Activated naive CD4-positive, alpha-beta T cell treated with anti-CD3 and anti-CD28 coated beads for 36 hours (primary cell): Measurements from ENCODE around the gene PSMD10. TPM values are rescaled to one million over a fixed set of nuclear protein-coding genes. Genes with fewer than 3 reads are reported as not detected.

Source experiments
- CTCF ChIA-PET: fragments of 350-600 bp; sonication (Branson Sonifier 250); formaldehyde crosslinking; loops from one replicate; lab custom pipeline; 2021; ENCODE audit warnings: antibody characterized with exemption; lab: Charles Lee
- DNase-seq: peaks from one replicate; pipeline ENCODE4 v3.0.0-alpha.2; 2020
- H3K27ac Mint-ChIP-seq: one replicate; pipeline ENCODE4 v1.8.0; 2021; ENCODE audit warnings: mild to moderate bottlenecking, mixed read lengths
- H3K27me3 Mint-ChIP-seq: one replicate; pipeline ENCODE4 v1.8.0; 2021; ENCODE audit warnings: low read depth, mixed read lengths
- H3K36me3 Mint-ChIP-seq: one replicate; pipeline ENCODE4 v1.8.0; 2021; ENCODE audit warnings: low read depth, mixed read lengths
- H3K4me1 Mint-ChIP-seq: one replicate; pipeline ENCODE4 v1.8.0; 2021; ENCODE audit warnings: low read depth, mixed read lengths
- H3K4me3 Mint-ChIP-seq: one replicate; pipeline ENCODE4 v1.8.0; 2021; ENCODE audit warnings: mild to moderate bottlenecking, moderate library complexity, mixed read lengths
- H3K9me3 Mint-ChIP-seq: one replicate; pipeline ENCODE4 v1.8.0; 2021; ENCODE audit warnings: mixed read lengths
- intact Hi-C: fragments of 100-400 bp; cut with micrococcal nuclease; formaldehyde crosslinking; loops from one replicate; pipeline ENCODE4 v1.15.1; 2023
- total RNA-seq, 2 experiments: library from RNA; stranded (reverse); gene quantifications; one replicate each; pipeline ENCODE4 v1.2.3, GENCODE V29; 2021

PSMD10 gene
- total RNA-seq, 2 experiments from 2014 or later: 54.6 to 58.8 TPM

GRCh38 chrX:108117988-108118387 lies 26.6 kb upstream of the PSMD10 start:
- no peak for DNase-seq
- no peaks in the 10 kb centered on the region for H3K27me3 Mint-ChIP-seq
- no peak overlapping the region for H3K4me3 Mint-ChIP-seq

GRCh38 chrX:108114541-108114940 lies 23.2 kb upstream of the PSMD10 start:
- Mint-ChIP-seq H3K4me1 (no peaks in the 10 kb centered on the region), H3K27ac (no peak overlapping the region), H3K4me3 (no peak overlapping the region), H3K9me3 (no peaks in the 10 kb centered on the region), H3K36me3 (no peaks in the 10 kb centered on the region), H3K27me3 (no peaks in the 10 kb centered on the region)
- CTCF ChIA-PET: no interaction called here
- intact Hi-C loops: no loop called here
- no peak for DNase-seq

More at GRCh38 chrX:108117988-108118387, 26.6 kb upstream of the PSMD10 start:
- H3K4me1 Mint-ChIP-seq: no peaks in the 10 kb centered on the region
- no peaks in the 10 kb centered on the region for H3K9me3 Mint-ChIP-seq
- CTCF ChIA-PET: no interaction called here
- H3K36me3 Mint-ChIP-seq: no peaks in the 10 kb centered on the region
- intact Hi-C loops: no loop called here
- no peak overlapping the region for H3K27ac Mint-ChIP-seq

- Mint-ChIP-seq H3K4me3 (no peak overlapping the region), H3K27me3 (no peaks in the 10 kb centered on the region), H3K36me3 (no peaks in the 10 kb centered on the region), H3K4me1 (peaks cover 10% of the 10 kb centered on the region), H3K27ac (no peak overlapping the region), H3K9me3 (no peaks in the 10 kb centered on the region)
- DNase-seq: no peak
- CTCF ChIA-PET: no interaction called here
- intact Hi-C loops: no loop called here
These were observed 14.1 kb upstream of the PSMD10 start for GRCh38 chrX:108105473-108105872.

DNA sequence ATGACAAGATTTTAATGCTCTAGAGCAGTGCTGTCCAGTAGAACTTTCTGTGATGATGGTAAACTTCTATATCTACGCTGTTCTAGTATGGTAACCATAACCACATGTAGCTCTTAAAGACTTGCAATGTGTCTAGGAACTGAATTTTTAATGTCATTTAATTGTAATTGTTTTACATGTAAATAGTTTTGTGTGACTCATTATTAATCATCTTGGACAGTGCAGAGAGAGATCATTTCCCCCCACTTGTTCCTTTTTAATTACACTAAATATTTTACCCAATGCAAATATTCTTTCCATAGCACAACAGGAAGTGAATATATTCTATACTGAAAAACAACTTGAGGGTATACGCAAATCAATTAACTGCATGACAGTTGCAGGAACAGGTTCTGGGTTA lies 6.0 kb upstream of the PSMD10 start:
- intact Hi-C loops: no loop called here
- Mint-ChIP-seq H3K4me3 (no peak overlapping the region), H3K27me3 (no peaks in the 10 kb centered on the region), H3K27ac (no peak overlapping the region), H3K4me1 (peaks cover 13% of the 10 kb centered on the region), H3K9me3 (no peaks in the 10 kb centered on the region), H3K36me3 (no peaks in the 10 kb centered on the region)
- CTCF ChIA-PET: no interaction called here
- no peak for DNase-seq

- Mint-ChIP-seq H3K4me1 (peaks cover 19% of the 10 kb centered on the region), H3K4me3 (no peak overlapping the region), H3K9me3 (no peaks in the 10 kb centered on the region), H3K27me3 (no peaks in the 10 kb centered on the region), H3K36me3 (peaks cover 2% of the 10 kb centered on the region), H3K27ac (no peak overlapping the region)
- DNase-seq: peak; percentile 38
- intact Hi-C loops: loop anchor here (1.0 to 5.0 kb wide), 11 partner anchors 20 to 1750 kb away; partner anchors contain the start of genes ACSL4, MID2, PRPS1 and RADX
- CTCF ChIA-PET: interaction anchor here (0.6 to 1.1 kb wide), 2 partner anchors 10 to 1968 kb away, joined by 3 read pairs; no protein-coding TSS in a partner anchor
These were observed 543 bp upstream of the PSMD10 start for GRCh38 chrX:108091878-108092291.

- DNase-seq: no peak
- H3K9me3 Mint-ChIP-seq: no peaks in the 10 kb centered on the region
- H3K4me1 Mint-ChIP-seq: peaks cover 19% of the 10 kb centered on the region
- H3K36me3 Mint-ChIP-seq: peaks cover 2% of the 10 kb centered on the region
- CTCF ChIA-PET: interaction anchor here (1.1 kb wide), 1 partner anchor 8 kb away, joined by 3 read pairs; no protein-coding TSS in a partner anchor
- H3K27me3 Mint-ChIP-seq: no peaks in the 10 kb centered on the region
- no peak overlapping the region for H3K27ac Mint-ChIP-seq
- intact Hi-C loops: loop anchor here (1.0 to 5.0 kb wide), 11 partner anchors 18 to 1752 kb away; partner anchors contain the start of genes ACSL4, MID2, PRPS1 and RADX
- no peak overlapping the region for H3K4me3 Mint-ChIP-seq
These were observed 665 bp downstream of the PSMD10 start for GRCh38 chrX:108090491-108091263.

DNA sequence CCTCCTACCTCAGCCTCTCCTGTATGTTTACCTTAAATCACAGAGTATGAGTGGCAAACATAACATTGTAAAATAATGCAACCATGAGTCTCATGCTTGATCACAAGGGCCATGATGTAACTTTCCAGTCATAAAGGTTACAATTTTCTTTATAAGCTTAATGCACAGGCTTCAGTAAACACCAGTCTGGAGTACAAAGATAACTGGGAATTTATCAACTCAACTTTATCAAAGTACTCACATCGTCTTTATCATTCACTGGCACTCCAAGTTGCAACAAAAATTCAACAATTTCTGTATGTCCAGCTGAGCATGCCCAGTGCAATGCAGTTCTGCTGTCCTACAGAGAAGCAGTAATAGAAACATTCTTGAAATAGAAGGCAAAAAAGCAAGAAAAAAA lies 2.8 kb downstream of the PSMD10 start:
- Mint-ChIP-seq H3K4me3 (no peak overlapping the region), H3K36me3 (peaks cover 6% of the 10 kb centered on the region), H3K27me3 (no peaks in the 10 kb centered on the region), H3K9me3 (no peaks in the 10 kb centered on the region), H3K4me1 (peaks cover 15% of the 10 kb centered on the region), H3K27ac (no peak overlapping the region)
- CTCF ChIA-PET: no interaction called here
- intact Hi-C loops: no loop called here
- no peak for DNase-seq

DNA sequence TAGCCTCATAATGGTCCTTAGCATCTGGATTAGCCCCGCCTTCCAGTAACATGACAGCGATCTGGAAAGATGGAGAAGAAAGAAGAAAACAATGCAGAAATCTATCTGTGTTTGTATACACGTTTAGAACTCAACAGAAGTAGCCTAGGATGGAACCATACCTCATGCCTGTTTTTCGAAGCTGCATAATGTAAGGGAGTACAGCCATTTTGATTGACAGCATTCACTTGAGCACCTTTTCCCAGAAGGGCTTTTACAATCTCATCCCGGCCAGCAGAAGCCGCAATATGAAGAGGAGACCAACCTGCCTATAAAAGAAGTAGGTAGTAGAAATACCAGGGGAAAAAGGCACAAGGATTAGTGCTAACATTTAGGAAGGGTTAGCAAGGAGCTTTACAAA lies 3.5 kb downstream of the PSMD10 start:
- Mint-ChIP-seq H3K36me3 (peaks cover 6% of the 10 kb centered on the region), H3K27ac (peak overlapping the region; percentile 56), H3K27me3 (no peaks in the 10 kb centered on the region), H3K4me3 (no peak overlapping the region), H3K9me3 (no peaks in the 10 kb centered on the region), H3K4me1 (peaks cover 9% of the 10 kb centered on the region)
- no peak for DNase-seq
- intact Hi-C loops: no loop called here
- CTCF ChIA-PET: no interaction called here

- CTCF ChIA-PET: no interaction called here
- H3K4me1 Mint-ChIP-seq: no peaks in the 10 kb centered on the region
- H3K27ac Mint-ChIP-seq: no peak overlapping the region
- intact Hi-C loops: no loop called here
- H3K9me3 Mint-ChIP-seq: no peaks in the 10 kb centered on the region
- no peak overlapping the region for H3K4me3 Mint-ChIP-seq
- peaks cover 6% of the 10 kb centered on the region for H3K36me3 Mint-ChIP-seq
- no peaks in the 10 kb centered on the region for H3K27me3 Mint-ChIP-seq
- no peak for DNase-seq
These were observed 10.2 kb downstream of the PSMD10 start for GRCh38 chrX:108081110-108081509.

- H3K4me3 Mint-ChIP-seq: no peak overlapping the region
- CTCF ChIA-PET: interaction anchor here (0.6 to 0.9 kb wide), 2 partner anchors 12 to 296 kb away, joined by 3 read pairs; no protein-coding TSS in a partner anchor
These were observed 18.6 kb downstream of the PSMD10 start for GRCh38 chrX:108072746-108073145.

GRCh38 chrX:108071578-108071977 lies 19.8 kb downstream of the PSMD10 start:
- intact Hi-C loops: loop anchor here (5.0 kb wide), 1 partner anchor 244 kb away; the partner anchor contains the start of gene MID2
- peak overlapping the region; percentile 59 for H3K27ac Mint-ChIP-seq
- H3K4me1 Mint-ChIP-seq: peaks cover 7% of the 10 kb centered on the region
- H3K4me3 Mint-ChIP-seq: no peak overlapping the region
- H3K36me3 Mint-ChIP-seq: no peaks in the 10 kb centered on the region
- no peak for DNase-seq
- no peaks in the 10 kb centered on the region for H3K9me3 Mint-ChIP-seq
- no peaks in the 10 kb centered on the region for H3K27me3 Mint-ChIP-seq
- CTCF ChIA-PET: interaction anchor here (0.7 to 2.0 kb wide), 3 partner anchors 50 to 71 kb away, joined by 3 to 28 read pairs (median 3); no protein-coding TSS in a partner anchor

More at GRCh38 chrX:108072746-108073145, 18.6 kb downstream of the PSMD10 start:
- Mint-ChIP-seq H3K4me1 (peaks cover 7% of the 10 kb centered on the region), H3K36me3 (no peaks in the 10 kb centered on the region), H3K27me3 (no peaks in the 10 kb centered on the region), H3K9me3 (no peaks in the 10 kb centered on the region), H3K27ac (no peak overlapping the region)
- intact Hi-C loops: loop anchor here (1.0 to 5.0 kb wide), 10 partner anchors 19 to 414 kb away; partner anchors contain the start of genes ATG4A, MID2, NCBP2L and PSMD10
- no peak for DNase-seq

- no peaks in the 10 kb centered on the region for H3K9me3 Mint-ChIP-seq
- H3K4me1 Mint-ChIP-seq: peaks cover 7% of the 10 kb centered on the region
- H3K27me3 Mint-ChIP-seq: no peaks in the 10 kb centered on the region
- H3K36me3 Mint-ChIP-seq: no peaks in the 10 kb centered on the region
- no peak overlapping the region for H3K27ac Mint-ChIP-seq
- no peak for DNase-seq
- intact Hi-C loops: loop anchor here (5.0 kb wide), 1 partner anchor 244 kb away; the partner anchor contains the start of gene MID2
- CTCF ChIA-PET: interaction anchor here (0.7 to 2.0 kb wide), 4 partner anchors 50 to 71 kb away, joined by 3 to 28 read pairs (median 3); no protein-coding TSS in a partner anchor
- H3K4me3 Mint-ChIP-seq: no peak overlapping the region
These were observed 20.5 kb downstream of the PSMD10 start for GRCh38 chrX:108070891-108071290.
